GM12873 (cell line): ENCODE measurements around the gene DYNAP.

Experiments
- TF ChIP-seq, protein P1 (sequence below): IDR thresholded peaks from 2 replicates; pipeline ENCODE4 v1.5.1; 2012; ENCODE audit warnings: low read depth, mild to moderate bottlenecking, moderate library complexity, low read length, control low read depth; ENCODE audit not compliant: insufficient read depth; ENCODE audit errors: missing control alignments

Gene DYNAP

DNA sequence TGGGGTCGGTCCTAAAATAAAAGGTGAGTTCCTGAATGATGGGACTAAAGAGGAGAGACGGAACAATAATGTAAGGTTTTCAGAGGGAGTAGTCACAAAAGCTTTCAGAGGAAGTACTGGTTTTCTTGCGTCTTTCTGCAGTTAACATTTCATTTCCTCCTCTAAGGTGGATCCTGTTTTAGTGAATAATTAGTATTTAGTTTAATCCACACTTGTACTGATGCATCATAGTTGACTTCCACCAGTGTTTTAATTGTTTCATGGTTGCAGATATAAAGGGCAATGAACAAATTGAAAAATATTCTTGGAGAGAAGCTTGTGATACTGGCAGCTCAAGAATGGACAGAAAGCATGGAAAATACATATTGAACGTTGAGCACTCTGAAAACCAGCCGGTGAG lies at the start of gene DYNAP:
TSS of gene DYNAP (plus strand) at position 301 of the 400 bp plus-strand sequence. CDS start at position 339, 38 bp downstream.
- TF ChIP-seq, protein P1, sequence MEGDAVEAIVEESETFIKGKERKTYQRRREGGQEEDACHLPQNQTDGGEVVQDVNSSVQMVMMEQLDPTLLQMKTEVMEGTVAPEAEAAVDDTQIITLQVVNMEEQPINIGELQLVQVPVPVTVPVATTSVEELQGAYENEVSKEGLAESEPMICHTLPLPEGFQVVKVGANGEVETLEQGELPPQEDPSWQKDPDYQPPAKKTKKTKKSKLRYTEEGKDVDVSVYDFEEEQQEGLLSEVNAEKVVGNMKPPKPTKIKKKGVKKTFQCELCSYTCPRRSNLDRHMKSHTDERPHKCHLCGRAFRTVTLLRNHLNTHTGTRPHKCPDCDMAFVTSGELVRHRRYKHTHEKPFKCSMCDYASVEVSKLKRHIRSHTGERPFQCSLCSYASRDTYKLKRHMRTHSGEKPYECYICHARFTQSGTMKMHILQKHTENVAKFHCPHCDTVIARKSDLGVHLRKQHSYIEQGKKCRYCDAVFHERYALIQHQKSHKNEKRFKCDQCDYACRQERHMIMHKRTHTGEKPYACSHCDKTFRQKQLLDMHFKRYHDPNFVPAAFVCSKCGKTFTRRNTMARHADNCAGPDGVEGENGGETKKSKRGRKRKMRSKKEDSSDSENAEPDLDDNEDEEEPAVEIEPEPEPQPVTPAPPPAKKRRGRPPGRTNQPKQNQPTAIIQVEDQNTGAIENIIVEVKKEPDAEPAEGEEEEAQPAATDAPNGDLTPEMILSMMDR, result no peak

DNA sequence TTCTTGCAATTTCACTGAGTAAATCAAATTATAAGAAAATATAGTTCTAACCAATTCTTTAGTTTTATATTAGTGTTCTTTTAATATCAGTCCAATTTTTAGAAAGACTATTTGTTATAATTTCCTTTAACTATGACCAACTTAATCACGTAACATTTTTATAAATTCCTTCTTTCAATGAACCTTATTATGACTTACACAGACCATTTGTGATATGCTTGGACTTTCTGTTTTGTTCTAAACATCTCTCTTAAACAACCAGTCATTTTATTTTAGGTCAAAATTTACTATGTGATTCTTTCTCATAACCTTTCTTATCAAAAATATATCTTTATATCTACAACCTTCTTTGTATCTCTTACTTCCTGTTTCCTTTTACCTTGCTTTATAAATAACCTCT lies 39.5 kb upstream of the DYNAP start:
- TF ChIP-seq, protein P1, result no peak

GRCh38 chr18:54555286-54555685 lies 35.8 kb upstream of the DYNAP start:
- TF ChIP-seq, protein P1, result no peak

DNA sequence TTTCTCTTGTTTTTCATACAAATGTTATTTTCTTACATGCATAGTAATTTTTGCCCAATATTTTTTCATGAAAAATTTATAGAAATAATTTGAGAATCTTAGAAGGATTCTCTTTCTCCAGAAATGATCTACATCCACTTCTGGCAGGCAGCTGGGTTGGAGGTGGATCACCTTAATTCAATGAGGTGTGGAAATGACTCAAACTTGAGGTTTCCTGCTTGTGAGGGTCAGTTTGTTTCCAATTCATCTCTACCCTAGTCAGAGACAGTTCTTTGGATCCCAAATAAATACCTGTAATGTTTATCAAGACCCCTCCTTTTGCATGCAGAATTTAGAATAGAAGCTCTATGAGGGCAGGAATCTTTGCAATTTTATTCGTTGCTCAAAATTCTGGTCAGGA lies 35.0 kb upstream of the DYNAP start:
- TF ChIP-seq, protein P1, result no peak

GRCh38 chr18:54557958-54558357 lies 33.1 kb upstream of the DYNAP start:
- TF ChIP-seq, protein P1, result no peak

- TF ChIP-seq, protein P1, result peak; percentile 65
Measured at GRCh38 chr18:54558609-54559585, 32.1 kb upstream of the DYNAP start.

DNA sequence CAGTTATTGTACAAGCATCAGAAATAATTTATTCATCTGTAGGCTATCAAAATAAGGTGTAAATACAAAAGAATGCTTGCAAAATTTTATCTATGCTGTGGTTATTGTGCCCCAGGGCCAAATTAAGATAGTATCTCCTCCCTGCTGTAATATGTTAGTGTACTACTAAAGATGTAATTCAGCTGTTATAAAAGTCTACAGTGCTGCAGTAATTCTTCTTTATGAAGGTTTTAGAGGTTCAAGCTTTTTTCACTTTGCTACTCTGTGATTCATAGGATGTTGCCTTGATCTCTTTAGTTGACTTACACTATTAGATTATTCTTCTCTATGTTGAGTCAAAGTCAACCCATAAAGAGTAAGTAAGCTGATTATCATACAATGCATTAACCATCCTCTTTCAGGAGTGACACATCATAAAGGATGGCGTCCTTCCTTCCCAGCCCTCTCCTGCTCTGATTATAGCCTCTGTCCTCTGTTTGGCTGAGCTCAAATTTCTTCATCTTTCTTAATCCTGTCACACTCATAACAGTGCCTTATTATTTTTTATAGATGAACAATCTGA lies 29.3 kb upstream of the DYNAP start:
- TF ChIP-seq, protein P1, result no peak
